Natural killer cell (primary cell): ENCODE data around the gene NFKBIZ. TPM values are rescaled to one million over a fixed set of nuclear protein-coding genes. Genes with fewer than 3 reads are reported as not detected.

Experiments used
- ATAC-seq, 3 donors: fragments of 150-1000 bp in 2 of 3; fragments of 200-7000 bp in 1 of 3; cut with Tn5 transposase; 1 replicate in 1 of 3; 2 replicates in 2 of 3; pipeline ENCODE4 v1.10.0; 2021; ENCODE audit warnings: mild to moderate bottlenecking in 2 of 3, moderate library complexity in 2 of 3
- DNase-seq, 2 donors: peaks; one replicate each; pipeline versions ENCODE4 v3.0.0 to v3.0.0-alpha.2; 2013 to 2021; ENCODE audit warnings: mixed read lengths in 1 of 2
- H3K27ac ChIP-seq: one replicate; pipeline ENCODE4 v1.5.1; 2013; ENCODE audit warnings: mild to moderate bottlenecking, low read length
- H3K27me3 ChIP-seq: one replicate; pipeline ENCODE4 v1.6.1; 2013; ENCODE audit warnings: low read length; ENCODE audit not compliant: control insufficient read depth, insufficient read depth
- H3K36me3 ChIP-seq: one replicate; pipeline ENCODE4 v1.6.1; 2013; ENCODE audit warnings: low read length; ENCODE audit not compliant: control insufficient read depth, insufficient read depth
- H3K4me1 ChIP-seq: one replicate; pipeline ENCODE4 v1.6.1; 2013; ENCODE audit warnings: low read length; ENCODE audit not compliant: control insufficient read depth, insufficient read depth
- H3K4me3 ChIP-seq: one replicate; pipeline ENCODE4 v1.5.1; 2013; ENCODE audit warnings: low read length
- H3K9me3 ChIP-seq: one replicate; pipeline ENCODE4 v1.6.1; 2013; ENCODE audit warnings: low read length; ENCODE audit not compliant: control insufficient read depth, insufficient read depth
- H3K27ac Mint-ChIP-seq, 2 donors: one replicate each; pipeline ENCODE4 v1.8.0; 2022; ENCODE audit warnings: mild to moderate bottlenecking in 2 of 2, mixed read lengths in 2 of 2, moderate library complexity in 1 of 2
- H3K27me3 Mint-ChIP-seq, 2 donors: one replicate each; pipeline ENCODE4 v1.8.0; 2022; ENCODE audit warnings: low read depth in 2 of 2, mixed read lengths in 2 of 2
- H3K36me3 Mint-ChIP-seq: one replicate; pipeline ENCODE4 v1.8.0; 2022; ENCODE audit warnings: mixed read lengths
- H3K4me1 Mint-ChIP-seq, 2 donors: one replicate each; pipeline ENCODE4 v1.8.0; 2022; ENCODE audit warnings: mixed read lengths in 2 of 2
- H3K4me3 Mint-ChIP-seq: one replicate; pipeline ENCODE4 v1.8.0; 2022; ENCODE audit warnings: mild to moderate bottlenecking, moderate library complexity, mixed read lengths
- H3K9me3 Mint-ChIP-seq, 2 donors: one replicate each; pipeline ENCODE4 v1.8.0; 2022; ENCODE audit warnings: mixed read lengths in 2 of 2
- WGBS: methylation state at CpG from one replicate; pipeline ENCODE4 v1.1.7; 2013; ENCODE audit warnings: missing lambda C conversion rate; ENCODE audit not compliant: insufficient coverage; 5-methylcytosine and 5-hydroxymethylcytosine counted together
- intact Hi-C: fragments of 100-400 bp; cut with micrococcal nuclease; formaldehyde crosslinking; loops from one replicate; pipeline ENCODE4 v1.14.2; 2022
- total RNA-seq, 4 donors: library from RNA; stranded (reverse); fragments of 120-200 nt in 1 of 4; gene quantifications; one replicate each; pipeline versions ENCODE4 v1.2.3 to v1.2.4, GENCODE V29; 2013 to 2022
- TF ChIP-seq, protein P1 (sequence below): fragments of 200-600 bp; IDR thresholded peaks from one replicate; pipeline ENCODE4 v1.8.0; 2022; ENCODE audit warnings: antibody characterized with exemption

Gene NFKBIZ
- total RNA-seq, 3 donors from 2014 or later (not counting 1 experiment from before 2014, with no cell fraction given) = 510 to 811 (median 774) TPM

DNA sequence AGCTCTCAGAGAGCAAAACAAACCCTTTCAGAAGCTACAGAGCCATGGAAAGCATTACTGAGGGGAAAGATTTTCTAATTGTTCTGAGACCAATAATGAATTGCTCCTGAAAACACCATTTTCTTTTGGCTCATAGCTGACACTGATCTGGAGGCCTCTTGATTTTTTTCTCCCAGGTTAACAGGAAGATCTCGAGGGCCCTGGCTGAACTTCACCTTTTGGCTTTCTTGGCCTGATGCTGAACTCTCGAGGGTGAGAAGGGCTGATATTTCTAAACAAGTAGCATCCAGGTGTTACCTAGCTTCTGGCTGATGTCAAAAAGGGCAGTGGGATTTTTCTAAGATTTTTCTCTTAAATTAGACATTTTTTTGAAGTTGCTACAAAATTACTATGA, 19.9 kb upstream of the NFKBIZ start:
- Histone ChIP-seq H3K27me3 (no peaks in the 10 kb centered on the region), H3K27ac (peak overlapping the region; percentile 89), H3K4me3 (no peak overlapping the region), H3K36me3 (no peaks in the 10 kb centered on the region), H3K4me1 (peaks cover 29% of the 10 kb centered on the region), H3K9me3 (no peaks in the 10 kb centered on the region)
- TF ChIP-seq, protein P1, sequence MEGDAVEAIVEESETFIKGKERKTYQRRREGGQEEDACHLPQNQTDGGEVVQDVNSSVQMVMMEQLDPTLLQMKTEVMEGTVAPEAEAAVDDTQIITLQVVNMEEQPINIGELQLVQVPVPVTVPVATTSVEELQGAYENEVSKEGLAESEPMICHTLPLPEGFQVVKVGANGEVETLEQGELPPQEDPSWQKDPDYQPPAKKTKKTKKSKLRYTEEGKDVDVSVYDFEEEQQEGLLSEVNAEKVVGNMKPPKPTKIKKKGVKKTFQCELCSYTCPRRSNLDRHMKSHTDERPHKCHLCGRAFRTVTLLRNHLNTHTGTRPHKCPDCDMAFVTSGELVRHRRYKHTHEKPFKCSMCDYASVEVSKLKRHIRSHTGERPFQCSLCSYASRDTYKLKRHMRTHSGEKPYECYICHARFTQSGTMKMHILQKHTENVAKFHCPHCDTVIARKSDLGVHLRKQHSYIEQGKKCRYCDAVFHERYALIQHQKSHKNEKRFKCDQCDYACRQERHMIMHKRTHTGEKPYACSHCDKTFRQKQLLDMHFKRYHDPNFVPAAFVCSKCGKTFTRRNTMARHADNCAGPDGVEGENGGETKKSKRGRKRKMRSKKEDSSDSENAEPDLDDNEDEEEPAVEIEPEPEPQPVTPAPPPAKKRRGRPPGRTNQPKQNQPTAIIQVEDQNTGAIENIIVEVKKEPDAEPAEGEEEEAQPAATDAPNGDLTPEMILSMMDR = no peak
- intact Hi-C loops = loop anchor here (2.0 kb wide), 2 partner anchors 15 to 153 kb away; partner anchors contain the start of gene ZBTB11
- Mint-ChIP-seq H3K9me3 (no peaks in the 10 kb centered on the region), H3K27me3 (no peaks in the 10 kb centered on the region), H3K4me1 (peaks cover 47% of the 10 kb centered on the region in 2 donors), H3K36me3 (no peaks in the 10 kb centered on the region), H3K27ac (peak overlapping the region; percentile 89 to 96), H3K4me3 (peak overlapping the region; percentile 92)
- DNase-seq (peak in 1 of 2 donors; percentile 38), ATAC-seq (no peak)
- 19% methylated on average over 2 of the region's 2 CpGs for WGBS

DNA sequence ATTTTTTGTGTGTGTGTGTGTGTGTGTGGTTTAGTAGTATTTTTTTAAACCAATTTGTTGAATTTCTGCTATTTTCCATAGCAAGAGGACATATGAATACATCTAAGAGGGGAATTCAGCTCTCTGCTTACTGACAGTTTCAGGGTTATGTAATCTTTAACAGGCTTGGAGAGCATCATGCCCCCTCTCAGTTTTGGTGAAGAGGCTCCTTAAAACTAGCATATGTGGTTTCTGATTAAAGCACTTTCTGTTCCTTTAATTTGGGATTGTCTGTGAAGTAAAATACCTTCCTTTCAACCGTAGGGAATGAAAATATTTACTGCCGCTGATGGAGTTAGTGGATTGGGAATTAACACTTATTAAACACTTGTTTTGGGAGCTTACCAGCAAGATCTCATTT, 19.4 kb upstream of the NFKBIZ start:
- Mint-ChIP-seq H3K27me3 (no peaks in the 10 kb centered on the region), H3K9me3 (no peaks in the 10 kb centered on the region), H3K4me1 (peaks cover 51 to 52% of the 10 kb centered on the region in 2 donors), H3K4me3 (no peak overlapping the region), H3K27ac (peak overlapping the region; percentile 89 to 96), H3K36me3 (no peaks in the 10 kb centered on the region)
- Histone ChIP-seq H3K4me1 (peaks cover 29% of the 10 kb centered on the region), H3K36me3 (no peaks in the 10 kb centered on the region), H3K27ac (peak overlapping the region; percentile 89), H3K27me3 (no peaks in the 10 kb centered on the region), H3K4me3 (no peak overlapping the region), H3K9me3 (no peaks in the 10 kb centered on the region)
- 83% methylated on average over 1 of the region's 2 CpGs for WGBS
- TF ChIP-seq, protein P1 = no peak
- DNase-seq (peak in 1 of 2 donors; percentile 28), ATAC-seq (no peak)
- intact Hi-C loops = loop anchor here (2.0 kb wide), 2 partner anchors 15 to 153 kb away; partner anchors contain the start of gene ZBTB11

DNA sequence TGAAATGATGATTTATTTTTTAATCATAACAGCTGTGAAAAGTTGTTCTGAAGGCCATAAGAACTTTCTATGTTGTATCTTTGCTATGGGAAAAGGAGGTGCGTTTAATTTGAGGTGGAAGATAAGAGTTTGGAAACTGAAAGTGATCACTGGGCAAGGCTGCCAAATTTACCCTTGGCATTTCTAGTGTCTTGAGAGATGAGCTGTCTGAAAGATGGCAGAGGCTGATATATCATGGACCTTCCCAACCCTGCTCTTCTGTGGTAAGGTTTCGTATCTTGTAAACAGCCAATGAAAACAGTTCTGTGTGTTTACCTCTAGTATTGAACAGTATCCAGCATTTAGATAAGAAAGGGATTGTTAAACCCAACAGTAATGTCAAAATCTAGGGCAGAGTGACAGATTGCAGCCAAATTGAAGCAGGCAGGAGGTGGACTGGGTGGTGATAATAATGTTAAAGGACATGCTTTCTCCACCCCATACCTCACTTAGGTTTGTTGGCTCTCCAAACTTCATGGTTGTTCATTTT, 15.8 kb upstream of the NFKBIZ start:
- TF ChIP-seq, protein P1 = no peak
- no peak overlapping the region for H3K4me3 ChIP-seq
- Mint-ChIP-seq H3K4me3 (no peak overlapping the region), H3K27ac (no peak overlapping the region), H3K4me1 (peaks cover 31% of the 10 kb centered on the region in 2 donors), H3K9me3 (no peaks in the 10 kb centered on the region), H3K36me3 (no peaks in the 10 kb centered on the region), H3K27me3 (no peaks in the 10 kb centered on the region)
- no peak for DNase-seq
- intact Hi-C loops = no loop called here
- WGBS = 58% methylated on average over 2 of the region's 2 CpGs
- H3K27me3 ChIP-seq = no peaks in the 10 kb centered on the region
- peaks cover 15% of the 10 kb centered on the region for H3K4me1 ChIP-seq
- no peak for ATAC-seq
- no peak overlapping the region for H3K27ac ChIP-seq
- no peaks in the 10 kb centered on the region for H3K36me3 ChIP-seq
- H3K9me3 ChIP-seq = no peaks in the 10 kb centered on the region

- Mint-ChIP-seq H3K27ac (no peak overlapping the region), H3K36me3 (no peaks in the 10 kb centered on the region), H3K9me3 (no peaks in the 10 kb centered on the region), H3K27me3 (no peaks in the 10 kb centered on the region), H3K4me1 (peaks cover 13 to 18% of the 10 kb centered on the region in 2 donors), H3K4me3 (no peak overlapping the region)
- H3K4me1 ChIP-seq = peaks cover 3% of the 10 kb centered on the region
- ATAC-seq (no peak), DNase-seq (no peak)
- WGBS = 83% methylated on average over 1 of the region's 2 CpGs
- no peaks in the 10 kb centered on the region for H3K36me3 ChIP-seq
- intact Hi-C loops = no loop called here
- TF ChIP-seq, protein P1 = no peak
- H3K27ac ChIP-seq = no peak overlapping the region
- H3K27me3 ChIP-seq = no peaks in the 10 kb centered on the region
- H3K9me3 ChIP-seq = no peaks in the 10 kb centered on the region
- H3K4me3 ChIP-seq = no peak overlapping the region
These were observed 13.6 kb upstream of the NFKBIZ start for GRCh38 chr3:101835676-101836075.
